SH-SY5Y (cell line): ENCODE data around the gene RIMS1.

Experiments used
- GATA2 ChIP-seq: IDR thresholded peaks from 2 replicates; pipeline ENCODE4 v1.6.1; 2011; ENCODE audit warnings: mild to moderate bottlenecking, low read depth, low read length
- GATA3 ChIP-seq: IDR thresholded peaks from 2 replicates; pipeline ENCODE4 v1.6.1; 2011; ENCODE audit warnings: low read depth, mild to moderate bottlenecking, low read length, moderate library complexity

GRCh38 chr6:72389698-72390097 is 503.3 kb downstream of the RIMS1 start:
- TF ChIP-seq GATA2: no peak
- no peak for TF ChIP-seq GATA3
